Measurements from ENCODE around the gene CYSLTR2.
A peak's percentile ranks its signal among the peaks of the same experiment; 100 is the strongest.

CYSLTR2 gene

DNA sequence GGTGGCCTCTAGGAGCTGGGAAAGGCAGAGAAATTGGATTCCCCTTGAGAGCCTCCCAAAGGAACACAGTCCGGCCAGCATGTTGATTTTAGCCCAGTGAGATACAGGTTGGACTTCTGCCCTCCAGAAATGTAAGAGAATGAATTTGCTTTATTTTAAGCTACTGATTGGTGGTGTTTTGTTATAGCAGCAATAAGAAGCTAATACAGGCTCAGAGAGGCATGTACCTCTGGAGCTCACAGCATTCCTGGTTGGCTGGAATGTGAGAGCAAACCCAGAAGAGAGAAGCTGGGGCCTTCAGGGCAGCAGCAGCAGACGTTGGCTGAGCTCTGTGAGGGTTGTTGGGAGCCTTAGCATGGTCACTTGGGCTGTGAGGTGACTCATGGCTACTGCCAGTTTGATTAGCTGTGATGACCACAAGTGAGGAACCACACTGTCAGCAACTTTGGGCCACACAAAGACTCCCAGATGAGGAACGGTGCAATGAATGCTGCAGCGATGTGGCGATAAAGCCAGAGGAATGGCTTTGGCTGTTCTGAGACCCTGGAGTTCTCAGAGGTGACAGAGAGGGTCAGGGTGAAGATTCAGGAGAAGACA lies 80.1 kb downstream of the CYSLTR2 start:
- FAIRE-seq (no peak), DNase-seq (ENCODE audit: insufficient read length, low spot score) (no peak)

DNA sequence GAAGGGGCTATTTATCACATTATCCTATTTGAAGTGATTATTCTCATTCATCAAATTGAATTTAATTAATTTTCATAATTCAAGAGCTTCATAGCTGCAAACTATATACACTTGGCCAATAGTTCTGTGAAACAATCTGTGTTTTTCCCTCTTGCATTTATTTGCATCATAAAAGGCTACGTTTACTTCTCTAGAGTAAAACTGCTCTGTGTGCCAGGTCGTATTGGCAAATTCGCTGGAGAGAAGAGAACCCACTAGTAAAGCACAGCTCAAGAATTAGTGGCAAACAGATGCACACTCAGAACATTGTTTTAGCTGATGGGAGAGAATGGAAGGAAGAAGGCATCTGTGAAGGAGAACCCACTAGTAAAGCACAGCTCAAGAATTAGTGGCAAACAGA lies 81.8 kb downstream of the CYSLTR2 start:
- FAIRE-seq (no peak), DNase-seq (ENCODE audit: insufficient read length, low spot score) (no peak)

DNA sequence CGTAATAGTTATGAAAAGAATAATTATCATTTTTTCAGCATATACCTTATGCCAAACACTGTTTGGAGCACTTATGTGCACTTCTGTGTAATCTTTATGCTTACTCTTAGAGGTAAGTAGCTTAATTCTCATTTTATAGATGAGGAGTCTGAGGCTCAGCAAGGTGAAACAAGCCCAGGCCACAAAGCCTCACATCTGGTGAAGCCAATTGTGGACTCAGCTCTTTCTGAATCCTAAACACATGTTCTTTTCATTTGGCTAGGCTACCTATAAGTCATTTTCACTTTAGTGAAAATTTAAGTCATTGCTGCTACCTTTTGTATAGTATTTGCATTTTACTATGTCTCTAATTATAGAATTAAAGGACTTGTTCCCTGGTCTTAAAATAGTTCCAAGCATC lies 84.0 kb downstream of the CYSLTR2 start:
- no peak for FAIRE-seq
- DNase-seq (ENCODE audit: insufficient read length, low spot score) = no peak

DNA sequence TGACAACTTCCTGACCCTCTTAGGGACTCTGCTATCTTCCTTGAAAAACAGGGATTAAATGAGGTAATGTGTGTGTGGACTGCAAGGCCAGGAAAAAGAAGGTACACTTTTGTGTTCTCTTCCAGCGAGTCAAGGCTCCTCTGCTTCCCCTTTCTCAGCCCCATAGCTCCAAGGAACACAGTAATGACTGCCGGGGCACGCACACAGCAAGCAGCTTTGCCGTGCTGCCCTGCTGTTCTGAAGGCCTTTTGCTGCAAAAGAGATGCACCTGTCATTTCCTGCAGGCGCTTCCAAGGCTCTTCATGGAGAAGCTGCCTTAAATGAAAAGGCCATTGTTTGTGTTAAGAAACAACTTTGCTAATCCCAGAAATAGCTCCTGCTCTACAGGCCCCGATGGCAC lies 84.6 kb downstream of the CYSLTR2 start:
- peak; percentile 70 for FAIRE-seq
- DNase-seq (ENCODE audit: insufficient read length, low spot score) = no peak

DNA sequence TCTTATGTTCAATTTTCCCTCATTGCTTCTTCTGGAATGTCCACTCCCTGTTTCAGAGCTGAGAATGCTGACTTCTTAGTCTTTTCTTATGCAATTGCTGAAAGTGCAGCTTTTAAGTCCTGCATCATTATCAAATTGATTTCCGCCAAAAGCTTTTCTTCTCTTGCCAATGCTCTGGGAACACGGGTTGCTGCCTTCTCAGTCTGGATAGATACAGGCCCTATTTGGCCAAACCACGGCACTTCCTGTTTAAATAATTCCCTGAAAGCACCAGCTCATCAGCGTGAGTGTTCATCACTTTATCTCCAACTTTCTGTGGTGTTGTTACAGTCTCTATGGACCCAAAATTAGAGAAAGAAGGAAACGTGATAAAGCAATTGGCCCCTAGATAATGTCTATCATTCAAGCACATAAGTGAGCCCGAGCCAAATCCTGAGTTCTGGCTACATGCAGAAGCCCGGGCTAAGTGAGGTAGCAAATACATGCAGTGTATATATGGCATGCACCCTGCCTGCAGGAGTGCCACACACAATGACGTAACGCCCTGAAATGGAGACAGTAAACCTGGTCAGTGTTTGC lies 85.7 kb downstream of the CYSLTR2 start:
- DNase-seq (ENCODE audit: insufficient read length, low spot score) = no peak

DNA sequence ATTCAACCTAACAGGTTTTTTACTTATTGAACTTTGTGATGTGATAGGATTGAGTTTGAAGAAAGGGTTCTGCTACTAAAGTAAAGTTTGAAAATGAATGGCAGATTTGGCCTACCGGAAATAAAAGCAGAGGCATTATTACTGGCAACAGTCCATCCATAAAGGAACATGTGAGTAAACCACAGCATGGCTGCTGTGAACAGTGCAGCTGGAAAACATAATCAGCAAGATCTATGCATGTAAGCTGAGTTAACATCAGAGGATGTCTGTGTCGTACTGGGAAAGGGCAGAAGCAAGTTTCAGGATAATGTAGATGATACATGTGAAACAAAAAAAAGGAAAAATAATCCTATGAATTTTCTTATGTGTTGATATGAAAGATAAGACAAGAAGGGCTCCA lies 87.6 kb downstream of the CYSLTR2 start:
- DNase-seq (ENCODE audit: insufficient read length, low spot score) (no peak), FAIRE-seq (no peak)

More for the DNA sequence above, 85.7 kb downstream of the CYSLTR2 start:
- FAIRE-seq = no peak

DNA sequence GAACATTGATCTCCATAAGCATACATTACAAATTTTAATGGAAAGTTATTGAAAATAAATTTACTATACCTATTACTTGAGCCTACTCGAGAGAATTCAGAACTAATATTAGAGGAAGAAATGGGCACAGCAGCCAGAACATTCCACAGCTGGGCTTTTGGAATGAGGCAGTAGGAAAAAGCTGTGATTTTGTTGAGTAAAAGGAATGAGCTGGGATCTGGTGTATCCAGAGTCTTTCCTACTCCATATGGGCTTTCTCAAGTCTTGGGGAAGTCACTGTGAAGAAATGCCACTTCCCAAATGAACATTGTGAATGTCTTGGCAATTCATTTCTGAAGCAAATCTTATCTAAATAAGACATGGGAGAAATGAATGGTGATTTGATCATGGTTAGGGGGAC lies 93.1 kb downstream of the CYSLTR2 start:
- FAIRE-seq = no peak
- no peak for DNase-seq (ENCODE audit: insufficient read length, low spot score)

DNA sequence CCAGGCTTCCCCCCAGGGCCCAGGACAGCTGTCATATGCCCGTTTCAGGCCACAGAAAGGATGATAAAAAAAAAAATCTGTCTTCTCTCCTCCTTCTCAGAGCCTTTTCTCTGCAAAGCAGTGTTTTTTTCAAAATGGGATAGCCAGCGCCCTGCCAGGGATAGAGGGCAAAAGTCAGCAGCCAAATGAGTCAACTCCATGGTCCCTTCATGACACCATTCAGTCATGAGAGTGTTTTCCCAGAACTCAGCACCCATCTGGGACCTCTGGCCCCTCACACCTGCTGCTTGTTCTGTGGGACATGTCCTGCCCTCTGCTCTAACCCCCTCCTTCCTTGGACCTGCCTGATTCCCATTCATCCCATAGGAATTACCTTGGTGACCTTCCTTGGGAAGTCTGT lies 95.0 kb downstream of the CYSLTR2 start:
- FAIRE-seq = no peak

DNA sequence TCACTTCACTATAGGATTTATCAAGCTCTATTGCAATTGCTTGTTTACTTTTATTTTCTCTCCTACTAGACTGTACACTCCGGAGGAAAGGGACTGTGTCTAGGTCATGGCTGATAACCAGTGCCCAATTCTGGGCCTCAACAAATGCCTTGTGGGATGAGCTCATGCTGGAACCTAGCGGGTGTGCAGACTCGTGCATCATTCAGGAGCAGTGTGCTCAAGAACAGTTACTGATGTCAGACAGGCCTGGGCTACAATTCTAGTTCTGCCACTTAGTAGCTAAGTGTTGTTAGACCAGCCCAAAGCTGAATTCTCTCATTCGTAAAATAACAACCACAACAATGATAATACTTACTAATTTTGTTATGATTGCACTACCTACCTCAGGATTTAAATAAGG lies 95.4 kb downstream of the CYSLTR2 start:
- no peak for FAIRE-seq
- no peak for DNase-seq (ENCODE audit: insufficient read length, low spot score)

More for the DNA sequence above, 95.0 kb downstream of the CYSLTR2 start:
- DNase-seq (ENCODE audit: insufficient read length, low spot score) = no peak

DNA sequence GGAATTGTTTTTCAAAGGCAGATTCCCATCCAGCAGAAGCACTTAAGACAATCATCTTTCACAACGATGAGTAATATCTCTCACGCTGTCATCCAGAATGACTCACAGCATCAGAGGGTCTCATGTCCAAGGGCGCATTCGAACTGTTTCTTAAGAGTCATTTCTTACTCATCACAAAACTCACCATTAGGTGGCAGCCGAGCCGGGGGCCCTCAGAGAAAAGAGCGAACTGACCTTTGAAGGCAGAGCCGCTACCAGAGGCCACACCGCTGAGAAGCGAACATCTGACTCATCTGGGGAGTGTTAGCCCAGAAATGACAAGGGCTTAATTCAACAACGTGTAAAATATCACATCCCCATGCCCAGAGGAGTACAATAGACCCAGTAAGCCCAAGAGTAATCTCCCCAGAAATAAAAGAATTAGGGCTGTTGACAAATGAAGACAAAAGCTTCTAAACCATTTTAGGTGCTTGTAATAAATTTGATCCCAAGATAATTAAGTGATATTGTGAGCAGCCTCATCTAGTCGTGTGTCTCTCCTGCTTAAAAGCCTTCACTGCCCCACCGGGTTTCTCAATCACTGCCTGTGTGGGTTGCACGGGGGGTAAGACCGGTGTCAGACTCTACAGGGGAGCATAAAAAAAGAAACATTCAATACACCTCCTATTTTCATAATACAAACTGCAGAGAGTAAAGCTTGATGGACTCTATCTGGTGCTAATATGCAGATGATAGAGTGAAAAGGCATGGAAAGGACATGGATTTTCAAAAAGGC lies 96.2 kb downstream of the CYSLTR2 start:
- peak; percentile 86 for FAIRE-seq
- peak; percentile 35 for DNase-seq (ENCODE audit: insufficient read length, low spot score)

DNA sequence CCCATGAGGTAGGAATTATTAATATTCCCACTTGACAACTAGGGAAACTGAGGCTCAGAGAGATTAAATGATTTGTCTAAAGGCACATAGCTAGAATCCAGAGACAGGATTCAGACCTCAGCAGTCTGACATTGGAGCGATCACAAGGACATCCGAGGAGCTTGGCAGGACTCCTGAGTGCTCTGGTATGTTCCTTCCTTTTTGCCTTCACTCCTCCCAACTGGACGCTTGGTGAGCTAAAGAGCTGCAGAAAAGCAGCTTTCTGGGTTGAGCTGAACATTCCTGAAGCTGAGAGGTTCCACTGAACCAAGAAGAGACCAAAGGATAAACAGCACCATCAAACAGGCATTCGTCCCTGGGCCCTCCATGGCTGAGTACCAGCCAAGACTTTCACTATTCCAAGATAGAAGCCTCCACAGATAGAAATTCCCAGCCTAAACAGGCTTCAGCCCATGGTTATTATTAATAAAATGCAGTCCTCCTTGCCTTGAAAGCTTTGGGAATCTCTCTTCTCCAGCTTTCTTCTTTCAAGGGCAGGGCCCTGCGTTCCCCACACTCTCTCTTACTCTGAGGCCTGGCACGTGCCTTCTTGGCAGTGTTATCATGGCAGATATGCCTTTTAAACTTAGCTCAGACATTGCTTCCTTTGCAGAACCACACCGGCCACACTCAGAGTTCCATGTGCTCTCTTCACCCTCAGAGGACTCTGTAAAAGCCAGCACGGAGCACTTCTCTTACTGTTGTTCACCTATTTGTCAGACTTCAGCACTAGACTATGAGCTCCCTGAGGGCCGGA lies 97.1 kb downstream of the CYSLTR2 start:
- DNase-seq (ENCODE audit: insufficient read length, low spot score) (no peak), FAIRE-seq (no peak)

DNA sequence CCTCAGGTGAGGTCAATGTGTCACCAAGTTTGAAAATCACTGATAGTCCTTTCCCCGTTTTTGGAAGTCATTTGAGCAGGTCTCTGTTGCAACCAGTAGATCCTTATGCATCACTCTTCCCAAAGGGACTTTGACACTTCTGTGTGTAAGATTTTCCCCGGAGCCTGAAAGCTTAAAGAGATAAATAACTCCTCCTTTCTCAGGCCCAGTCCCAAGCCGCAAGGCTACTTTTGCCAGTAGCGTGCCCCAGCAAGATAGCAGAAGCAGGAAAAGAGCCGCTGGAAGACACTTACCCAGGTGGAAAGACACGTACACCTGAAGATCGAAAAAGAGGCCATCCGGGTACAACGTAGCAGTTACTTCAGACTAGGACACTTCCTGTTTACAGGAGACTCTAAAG lies 106.9 kb downstream of the CYSLTR2 start:
- FAIRE-seq (no peak), DNase-seq (ENCODE audit: insufficient read length, low spot score) (no peak)

Data from GM19239 (cell line).